B cell (primary cell): Measurements from ENCODE around the gene SELENOS. TPM values are rescaled to one million over a fixed set of nuclear protein-coding genes. Genes with fewer than 3 reads are reported as not detected.

Experiments used
- ATAC-seq: fragments of 200-7000 bp; cut with Tn5 transposase; one replicate; pipeline ENCODE4 v1.10.0; 2021; ENCODE audit warnings: low read depth, mild to moderate bottlenecking, moderate number of reproducible peaks, moderate library complexity
- CTCF ChIA-PET: fragments of 350-600 bp; sonication (Branson Sonifier 250); formaldehyde crosslinking; loops from one replicate; lab custom pipeline; 2021; ENCODE audit warnings: antibody characterized with exemption, inconsistent platforms; lab: Charles Lee
- POLR2A ChIA-PET: fragments of 350-600 bp; sonication (Branson Sonifier 250); formaldehyde crosslinking; loops from one replicate; lab custom pipeline; 2021; ENCODE audit warnings: antibody characterized with exemption; lab: Charles Lee
- DNase-seq: peaks from one replicate; pipeline ENCODE4 v3.0.0; 2013
- H2AFZ ChIP-seq: 2 replicates; pipeline ENCODE4 v1.6.1; 2012; ENCODE audit warnings: mild to moderate bottlenecking, low read depth, low read length; ENCODE audit not compliant: insufficient read depth, poor library complexity, severe bottlenecking
- H3K27ac ChIP-seq, 2 donors: 1 replicate in 1 of 2; 2 replicates in 1 of 2; pipeline ENCODE4 v1.5.1; 2012 to 2013; ENCODE audit warnings: low read length in 2 of 2, mild to moderate bottlenecking in 2 of 2, moderate library complexity in 1 of 2
- H3K27me3 ChIP-seq, 4 experiments: fragments of 200-600 bp in 1 of 4; sonication (generic) in 1 of 4; replicated peaks in 1 of 4; 1 replicate in 2 of 4; 2 replicates in 2 of 4; pipeline versions ENCODE4 v1.6.1 to v1.7.0; 2013 to 2016; ENCODE audit warnings: low read length in 3 of 4, mild to moderate bottlenecking in 2 of 4, mixed read lengths in 1 of 4, moderate library complexity in 1 of 4; ENCODE audit not compliant: insufficient read depth in 4 of 4, control insufficient read depth in 3 of 4; ENCODE audit errors: control extremely low read depth in 1 of 4
- H3K36me3 ChIP-seq, 2 experiments: replicated peaks in 1 of 2; 1 replicate in 1 of 2; 2 replicates in 1 of 2; pipeline versions ENCODE4 v1.6.1 to v1.7.1; 2013; ENCODE audit warnings: low read length in 1 of 2; ENCODE audit not compliant: insufficient read depth in 2 of 2, control insufficient read depth in 1 of 2; ENCODE audit errors: control extremely low read depth in 1 of 2, extremely low read depth in 1 of 2
- H3K4me1 ChIP-seq, 2 donors: fragments of 200-600 bp in 1 of 2; sonication (generic) in 1 of 2; 1 replicate in 1 of 2; 2 replicates in 1 of 2; pipeline versions ENCODE4 v1.5.1 to v1.6.1; 2013 to 2017; ENCODE audit warnings: low read length in 2 of 2; ENCODE audit not compliant: control insufficient read depth in 2 of 2, insufficient read depth in 2 of 2
- H3K4me2 ChIP-seq: replicated peaks from 2 replicates; pipeline ENCODE3; 2012; ENCODE audit warnings: mild to moderate bottlenecking, low read depth, low read length; ENCODE audit not compliant: poor library complexity, severe bottlenecking
- H3K4me3 ChIP-seq, 5 experiments: fragments of 200-600 bp in 1 of 5; sonication (generic) in 1 of 5; 1 replicate in 3 of 5; 2 replicates in 2 of 5; pipeline versions ENCODE4 v1.5.1 to v1.7.0; 2011 to 2016; ENCODE audit warnings: low read length in 4 of 5, mild to moderate bottlenecking in 4 of 5, low read depth in 2 of 5, control low read depth in 1 of 5, moderate library complexity in 1 of 5; ENCODE audit not compliant: insufficient read depth in 1 of 5; ENCODE audit errors: control extremely low read depth in 1 of 5, extremely low read depth in 1 of 5
- H3K79me2 ChIP-seq: fragments of 200-600 bp; sonication (generic); one replicate; pipeline ENCODE4 v1.6.0; 2016; ENCODE audit warnings: low read length; ENCODE audit not compliant: control insufficient read depth, insufficient read depth
- H3K9ac ChIP-seq: fragments of 200-600 bp; sonication (generic); 2 replicates; pipeline ENCODE4 v1.6.1; 2017; ENCODE audit warnings: mild to moderate bottlenecking, low read length, moderate library complexity
- H3K9me3 ChIP-seq, 3 donors: one replicate each; pipeline versions ENCODE4 v1.6.1 to v1.7.1; 2013; ENCODE audit warnings: low read length in 2 of 3; ENCODE audit not compliant: control insufficient read depth in 2 of 3, insufficient read depth in 1 of 3; ENCODE audit errors: control extremely low read depth in 1 of 3
- H4K20me1 ChIP-seq: 2 replicates; pipeline ENCODE4 v1.6.0; 2012; ENCODE audit warnings: mild to moderate bottlenecking, low read length; ENCODE audit not compliant: insufficient read depth, control insufficient read depth, poor library complexity, severe bottlenecking
- H3K27ac Mint-ChIP-seq: one replicate; pipeline ENCODE4 v1.8.0; 2021; ENCODE audit warnings: mixed read lengths
- H3K27me3 Mint-ChIP-seq: one replicate; pipeline ENCODE4 v1.8.0; 2021; ENCODE audit warnings: mixed read lengths
- H3K4me1 Mint-ChIP-seq: one replicate; pipeline ENCODE4 v1.8.0; 2021; ENCODE audit warnings: mixed read lengths
- H3K4me3 Mint-ChIP-seq: one replicate; pipeline ENCODE4 v1.8.0; 2021; ENCODE audit warnings: mixed read lengths
- H3K9me3 Mint-ChIP-seq: one replicate; pipeline ENCODE4 v1.8.0; 2022; ENCODE audit warnings: mixed read lengths; ENCODE audit not compliant: insufficient read depth
- CTCF ChIP-seq: fragments of 200-600 bp; IDR thresholded peaks from one replicate; pipeline ENCODE4 v1.8.0; 2022; ENCODE audit warnings: antibody characterized with exemption, mild to moderate bottlenecking
- EZH2 ChIP-seq: IDR thresholded peaks from 2 replicates; pipeline ENCODE4 v1.6.1; 2012; ENCODE audit warnings: borderline replicate concordance, low read depth, mild to moderate bottlenecking, moderate library complexity, low read length; ENCODE audit not compliant: insufficient read depth, poor library complexity, severe bottlenecking
- WGBS: methylation state at CpG from one replicate; pipeline ENCODE4 v1.1.5; 2013; ENCODE audit warnings: missing lambda C conversion rate; ENCODE audit not compliant: insufficient coverage; 5-methylcytosine and 5-hydroxymethylcytosine counted together
- intact Hi-C: fragments of 100-400 bp; cut with micrococcal nuclease; formaldehyde crosslinking; loops from one replicate; pipeline ENCODE4 v1.10.0; 2022
- polyA plus RNA-seq: library from polyadenylated mRNA; depleted of rRNA; stranded (reverse); fragments of >200 nt; gene quantifications from 2 replicates; pipeline ENCODE4 v1.2.3, GENCODE V29; 2012
- total RNA-seq, 2 donors: library from RNA; stranded (reverse); fragments of 120-200 nt in 1 of 2; gene quantifications; 1 replicate in 1 of 2; 2 replicates in 1 of 2; pipeline versions ENCODE4 v1.2.3 to v1.2.4, GENCODE V29; 2013 to 2022

SELENOS gene
- total and polyA plus RNA-seq, 2 donors (not counting 1 experiment from before 2014, with no cell fraction given): 14.2 to 26.8 TPM

- Histone ChIP-seq H3K27ac (no peak overlapping the region), H3K79me2 (no peaks in the 10 kb centered on the region), H3K9me3 (peaks cover 0 to 11% (median 0%) of the 10 kb centered on the region in 3 donors), H3K4me3 (no peak overlapping the region), H3K36me3 (no peaks in the 10 kb centered on the region), H3K9ac (no peak overlapping the region), H4K20me1 (no peaks in the 10 kb centered on the region), H3K4me1 (no peaks in the 10 kb centered on the region), H3K27me3 (peaks cover 0 to 21% (median 0%) of the 10 kb centered on the region in 4 experiments), H2AFZ (no peak overlapping the region), H3K4me2 (no peak overlapping the region)
- peaks cover 2% of the 10 kb centered on the region for H3K9me3 Mint-ChIP-seq
- ChIA-PET CTCF (no interaction called here), POLR2A (no interaction called here)
- 83% methylated on average over 21 of the region's 21 CpGs for WGBS
- intact Hi-C loops: no loop called here
- ATAC-seq (no peak), DNase-seq (no peak)
- H3K4me3 Mint-ChIP-seq: no peak overlapping the region
- TF ChIP-seq EZH2: no peak
- TF ChIP-seq CTCF: no peak
- H3K27me3 Mint-ChIP-seq: peaks cover 52% of the 10 kb centered on the region
- no peaks in the 10 kb centered on the region for H3K4me1 Mint-ChIP-seq
- H3K27ac Mint-ChIP-seq: no peak overlapping the region
Observed at GRCh38 chr15:101326462-101327146, 49.3 kb upstream of the SELENOS start.

- Histone ChIP-seq H3K27me3 (peaks cover 0 to 26% (median 3%) of the 10 kb centered on the region in 4 experiments), H3K4me3 (no peak overlapping the region), H4K20me1 (no peaks in the 10 kb centered on the region), H3K9ac (no peak overlapping the region), H3K36me3 (no peaks in the 10 kb centered on the region), H3K4me1 (peaks cover 0 to 2% of the 10 kb centered on the region in 2 donors), H3K27ac (no peak overlapping the region), H3K9me3 (peaks cover 0 to 7% (median 0%) of the 10 kb centered on the region in 3 donors), H3K79me2 (no peaks in the 10 kb centered on the region), H2AFZ (no peak overlapping the region), H3K4me2 (no peak overlapping the region)
- no peaks in the 10 kb centered on the region for H3K4me1 Mint-ChIP-seq
- TF ChIP-seq EZH2: no peak
- TF ChIP-seq CTCF: no peak
- ChIA-PET POLR2A (no interaction called here), CTCF (no interaction called here)
- 87% methylated on average over 4 of the region's 8 CpGs for WGBS
- peaks cover 2% of the 10 kb centered on the region for H3K9me3 Mint-ChIP-seq
- ATAC-seq (no peak), DNase-seq (no peak)
- H3K27me3 Mint-ChIP-seq: peaks cover 59% of the 10 kb centered on the region
- no peak overlapping the region for H3K4me3 Mint-ChIP-seq
- intact Hi-C loops: no loop called here
- no peak overlapping the region for H3K27ac Mint-ChIP-seq
Observed at GRCh38 chr15:101326026-101326315, 48.7 kb upstream of the SELENOS start.
